ENCODE measurements around the gene RNPC3.
"Not testable (repeated sequence)": the region's sequence is repeated elsewhere in the genome, so short reads cannot be mapped to it uniquely, and the experiment has no call there.

The RNPC3 gene

DNA sequence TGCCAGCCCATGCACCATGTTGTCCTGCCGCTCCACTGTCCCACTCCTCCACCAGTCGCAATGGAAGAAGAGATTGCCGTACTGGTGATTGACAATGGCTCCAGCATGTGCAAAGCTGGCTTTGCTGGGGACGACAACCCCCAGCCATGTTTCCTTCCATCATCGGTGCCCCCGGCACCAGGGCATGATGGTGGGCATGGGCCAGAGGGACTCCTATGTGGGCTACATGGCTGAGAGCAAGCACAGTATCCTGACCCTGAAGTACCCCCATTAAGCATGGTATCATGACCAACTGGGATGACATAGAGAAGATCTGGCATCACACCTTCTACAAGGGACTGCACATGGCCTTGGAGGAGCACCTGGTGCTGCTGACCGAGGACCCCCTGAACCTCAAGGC lies 44.0 kb downstream of the RNPC3 start:
- Histone ChIP-seq H3K27ac (ENCODE audit: extremely low read depth, low read depth, low read length) (no peak overlapping the region), H3K4me3 (ENCODE audit: low read depth, low read length) (no peak overlapping the region), H3K4me1 (ENCODE audit: control insufficient read depth, insufficient read depth, low read length) (no peaks in the 10 kb centered on the region), H3K9me3 (ENCODE audit: control insufficient read depth, insufficient read depth, low read depth, low read length) (no peaks in the 10 kb centered on the region), H3K36me3 (ENCODE audit: control insufficient read depth in 2 of 2, insufficient read depth in 1 of 2, low read length in 2 of 2) (no peaks in the 10 kb centered on the region)
- no peak for TF ChIP-seq REPIN1 (tag by site-specific recombination; IDR thresholded peaks at IDR 0.05; ENCODE audit: low read depth)
- TF ChIP-seq ZNF112 (tag by site-specific recombination; IDR thresholded peaks at IDR 0.05) = no peak
- TF ChIP-seq MYNN (tag by site-specific recombination; IDR thresholded peaks at IDR 0.05; ENCODE audit: borderline replicate concordance) = no peak
- no peak for TF ChIP-seq MEIS1 (CRISPR knock-in tag; IDR thresholded peaks at IDR 0.05; ENCODE audit: borderline replicate concordance)
- ChIA-PET CTCF (no interaction called here), POLR2A (no interaction called here)

DNA sequence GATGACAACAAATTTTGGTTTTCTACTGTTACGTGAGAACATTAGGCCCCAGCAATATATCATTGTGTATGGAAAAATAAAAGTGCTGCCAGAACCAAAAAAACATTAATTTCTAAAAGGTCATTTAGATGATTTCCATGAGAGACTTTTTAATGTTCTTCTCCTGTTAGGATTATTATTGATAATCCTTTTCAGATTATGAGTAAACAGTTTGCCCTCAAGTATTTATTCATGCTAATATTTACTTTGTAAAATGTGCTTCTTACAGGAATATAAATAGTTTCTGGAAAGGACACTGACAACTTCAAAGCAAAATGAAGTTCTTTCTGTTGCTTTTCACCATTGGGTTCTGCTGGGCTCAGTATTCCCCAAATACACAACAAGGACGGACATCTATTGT lies 45.8 kb downstream of the RNPC3 start, which contains the start of gene AMY2B:
Gene AMY2B (plus strand): TSS at position 301 of the 400 bp plus-strand sequence. CDS start 14 bp downstream, at position 315.
- H3K4me3 ChIP-seq (ENCODE audit: low read depth, low read length); CTCF ChIA-PET; H3K9me3 ChIP-seq (ENCODE audit: control insufficient read depth, insufficient read depth, low read depth, low read length); H3K4me1 ChIP-seq (ENCODE audit: control insufficient read depth, insufficient read depth, low read length); H3K27ac ChIP-seq (ENCODE audit: extremely low read depth, low read depth, low read length); H3K36me3 ChIP-seq (ENCODE audit: control insufficient read depth in 2 of 2, insufficient read depth in 1 of 2, low read length in 2 of 2); POLR2A ChIA-PET: not testable (repeated sequence)

DNA sequence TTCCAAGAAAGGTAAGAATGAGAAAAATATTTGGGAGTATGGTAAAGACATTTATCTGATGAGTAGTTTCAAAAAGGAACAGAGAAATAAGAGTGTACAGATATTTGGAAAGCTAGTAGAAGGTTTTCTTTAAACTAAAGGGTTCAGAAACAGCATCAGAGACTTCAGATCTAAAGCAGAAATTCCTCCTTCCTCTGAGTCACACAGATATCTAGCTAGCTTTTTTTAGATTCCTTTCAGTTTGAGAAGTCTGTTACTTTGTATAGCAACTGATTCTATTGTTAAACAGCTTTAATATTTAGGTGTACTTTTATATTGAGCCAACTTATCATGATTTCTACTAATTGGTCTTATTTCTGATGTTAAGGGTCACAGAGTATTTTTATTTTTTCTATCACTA lies 50.6 kb downstream of the RNPC3 start:
- no peaks in the 10 kb centered on the region for H3K9me3 ChIP-seq (ENCODE audit: control insufficient read depth, insufficient read depth, low read depth, low read length)
- TF ChIP-seq, protein P1, sequence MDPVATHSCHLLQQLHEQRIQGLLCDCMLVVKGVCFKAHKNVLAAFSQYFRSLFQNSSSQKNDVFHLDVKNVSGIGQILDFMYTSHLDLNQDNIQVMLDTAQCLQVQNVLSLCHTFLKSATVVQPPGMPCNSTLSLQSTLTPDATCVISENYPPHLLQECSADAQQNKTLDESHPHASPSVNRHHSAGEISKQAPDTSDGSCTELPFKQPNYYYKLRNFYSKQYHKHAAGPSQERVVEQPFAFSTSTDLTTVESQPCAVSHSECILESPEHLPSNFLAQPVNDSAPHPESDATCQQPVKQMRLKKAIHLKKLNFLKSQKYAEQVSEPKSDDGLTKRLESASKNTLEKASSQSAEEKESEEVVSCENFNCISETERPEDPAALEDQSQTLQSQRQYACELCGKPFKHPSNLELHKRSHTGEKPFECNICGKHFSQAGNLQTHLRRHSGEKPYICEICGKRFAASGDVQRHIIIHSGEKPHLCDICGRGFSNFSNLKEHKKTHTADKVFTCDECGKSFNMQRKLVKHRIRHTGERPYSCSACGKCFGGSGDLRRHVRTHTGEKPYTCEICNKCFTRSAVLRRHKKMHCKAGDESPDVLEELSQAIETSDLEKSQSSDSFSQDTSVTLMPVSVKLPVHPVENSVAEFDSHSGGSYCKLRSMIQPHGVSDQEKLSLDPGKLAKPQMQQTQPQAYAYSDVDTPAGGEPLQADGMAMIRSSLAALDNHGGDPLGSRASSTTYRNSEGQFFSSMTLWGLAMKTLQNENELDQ (tag by site-specific recombination; IDR thresholded peaks at IDR 0.05; ENCODE audit: low read depth) = no peak
- no peak for TF ChIP-seq ZNF473 (tag by site-specific recombination; IDR thresholded peaks at IDR 0.05)
- no peak for TF ChIP-seq TCF7L2 (IDR thresholded peaks at IDR 0.05; ENCODE audit: borderline replicate concordance, low read depth, low read length)
- TF ChIP-seq, protein P2, sequence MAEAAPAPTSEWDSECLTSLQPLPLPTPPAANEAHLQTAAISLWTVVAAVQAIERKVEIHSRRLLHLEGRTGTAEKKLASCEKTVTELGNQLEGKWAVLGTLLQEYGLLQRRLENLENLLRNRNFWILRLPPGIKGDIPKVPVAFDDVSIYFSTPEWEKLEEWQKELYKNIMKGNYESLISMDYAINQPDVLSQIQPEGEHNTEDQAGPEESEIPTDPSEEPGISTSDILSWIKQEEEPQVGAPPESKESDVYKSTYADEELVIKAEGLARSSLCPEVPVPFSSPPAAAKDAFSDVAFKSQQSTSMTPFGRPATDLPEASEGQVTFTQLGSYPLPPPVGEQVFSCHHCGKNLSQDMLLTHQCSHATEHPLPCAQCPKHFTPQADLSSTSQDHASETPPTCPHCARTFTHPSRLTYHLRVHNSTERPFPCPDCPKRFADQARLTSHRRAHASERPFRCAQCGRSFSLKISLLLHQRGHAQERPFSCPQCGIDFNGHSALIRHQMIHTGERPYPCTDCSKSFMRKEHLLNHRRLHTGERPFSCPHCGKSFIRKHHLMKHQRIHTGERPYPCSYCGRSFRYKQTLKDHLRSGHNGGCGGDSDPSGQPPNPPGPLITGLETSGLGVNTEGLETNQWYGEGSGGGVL (tag by site-specific recombination; IDR thresholded peaks at IDR 0.05) = no peak
- no peak for TF ChIP-seq ZNF510 (tag by site-specific recombination; IDR thresholded peaks at IDR 0.05; ENCODE audit: insufficient replicate concordance)
- no peak for TF ChIP-seq KLF9 (tag by site-specific recombination; IDR thresholded peaks at IDR 0.05; ENCODE audit: low read depth)
- TF ChIP-seq, protein P3, sequence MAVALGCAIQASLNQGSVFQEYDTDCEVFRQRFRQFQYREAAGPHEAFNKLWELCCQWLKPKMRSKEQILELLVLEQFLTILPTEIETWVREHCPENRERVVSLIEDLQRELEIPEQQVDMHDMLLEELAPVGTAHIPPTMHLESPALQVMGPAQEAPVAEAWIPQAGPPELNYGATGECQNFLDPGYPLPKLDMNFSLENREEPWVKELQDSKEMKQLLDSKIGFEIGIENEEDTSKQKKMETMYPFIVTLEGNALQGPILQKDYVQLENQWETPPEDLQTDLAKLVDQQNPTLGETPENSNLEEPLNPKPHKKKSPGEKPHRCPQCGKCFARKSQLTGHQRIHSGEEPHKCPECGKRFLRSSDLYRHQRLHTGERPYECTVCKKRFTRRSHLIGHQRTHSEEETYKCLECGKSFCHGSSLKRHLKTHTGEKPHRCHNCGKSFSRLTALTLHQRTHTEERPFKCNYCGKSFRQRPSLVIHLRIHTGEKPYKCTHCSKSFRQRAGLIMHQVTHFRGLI (tag by site-specific recombination; IDR thresholded peaks at IDR 0.05) = no peak
- TF ChIP-seq ZNF140 (tag by site-specific recombination; IDR thresholded peaks at IDR 0.05) = no peak
- TF ChIP-seq KLF16 (tag by site-specific recombination; IDR thresholded peaks at IDR 0.05) = no peak
- TF ChIP-seq ZNF416 (tag by site-specific recombination; IDR thresholded peaks at IDR 0.05) = no peak
- TF ChIP-seq ZNF19 (tag by site-specific recombination; IDR thresholded peaks at IDR 0.05; ENCODE audit: low read depth) = no peak
- TF ChIP-seq ZNF629 (tag by site-specific recombination; IDR thresholded peaks at IDR 0.05) = no peak
- TF ChIP-seq, protein P4, sequence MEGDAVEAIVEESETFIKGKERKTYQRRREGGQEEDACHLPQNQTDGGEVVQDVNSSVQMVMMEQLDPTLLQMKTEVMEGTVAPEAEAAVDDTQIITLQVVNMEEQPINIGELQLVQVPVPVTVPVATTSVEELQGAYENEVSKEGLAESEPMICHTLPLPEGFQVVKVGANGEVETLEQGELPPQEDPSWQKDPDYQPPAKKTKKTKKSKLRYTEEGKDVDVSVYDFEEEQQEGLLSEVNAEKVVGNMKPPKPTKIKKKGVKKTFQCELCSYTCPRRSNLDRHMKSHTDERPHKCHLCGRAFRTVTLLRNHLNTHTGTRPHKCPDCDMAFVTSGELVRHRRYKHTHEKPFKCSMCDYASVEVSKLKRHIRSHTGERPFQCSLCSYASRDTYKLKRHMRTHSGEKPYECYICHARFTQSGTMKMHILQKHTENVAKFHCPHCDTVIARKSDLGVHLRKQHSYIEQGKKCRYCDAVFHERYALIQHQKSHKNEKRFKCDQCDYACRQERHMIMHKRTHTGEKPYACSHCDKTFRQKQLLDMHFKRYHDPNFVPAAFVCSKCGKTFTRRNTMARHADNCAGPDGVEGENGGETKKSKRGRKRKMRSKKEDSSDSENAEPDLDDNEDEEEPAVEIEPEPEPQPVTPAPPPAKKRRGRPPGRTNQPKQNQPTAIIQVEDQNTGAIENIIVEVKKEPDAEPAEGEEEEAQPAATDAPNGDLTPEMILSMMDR (tag by site-specific recombination; IDR thresholded peaks at IDR 0.05) = no peak
- TF ChIP-seq ZNF426 (tag by site-specific recombination; IDR thresholded peaks at IDR 0.05) = no peak
- TF ChIP-seq ZNF174 (tag by site-specific recombination; IDR thresholded peaks at IDR 0.05) = no peak
- H3K4me1 ChIP-seq (ENCODE audit: control insufficient read depth, insufficient read depth, low read length) = no peaks in the 10 kb centered on the region
- no peak overlapping the region for H3K4me3 ChIP-seq (ENCODE audit: low read depth, low read length)
- ChIA-PET POLR2A (no interaction called here), CTCF (no interaction called here)
- no peaks in the 10 kb centered on the region for H3K36me3 ChIP-seq (ENCODE audit: control insufficient read depth in 2 of 2, insufficient read depth in 1 of 2, low read length in 2 of 2)
- H3K27ac ChIP-seq (ENCODE audit: extremely low read depth, low read depth, low read length) = no peak overlapping the region

DNA sequence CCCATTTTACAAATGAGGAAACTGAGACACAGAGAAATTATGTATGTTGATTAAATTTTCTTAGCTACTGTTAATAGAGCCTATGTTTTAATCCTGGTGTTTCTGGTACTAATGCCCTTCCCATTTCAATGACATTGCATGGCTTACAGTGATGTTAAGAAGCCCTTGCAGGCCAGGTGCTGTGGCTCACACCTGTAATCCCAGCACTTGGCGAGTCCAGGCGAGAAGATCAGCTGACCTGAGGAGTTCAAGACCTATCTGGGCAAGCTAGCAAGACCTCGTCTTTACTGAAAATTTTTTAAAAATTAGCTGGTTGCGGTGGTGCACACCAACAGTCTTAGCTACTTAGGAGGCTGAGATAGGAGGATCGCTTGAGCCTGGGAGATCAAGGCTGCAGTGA lies 51.3 kb downstream of the RNPC3 start:
- H3K9me3 ChIP-seq (ENCODE audit: control insufficient read depth, insufficient read depth, low read depth, low read length); CTCF ChIA-PET; H3K27ac ChIP-seq (ENCODE audit: extremely low read depth, low read depth, low read length); H3K4me3 ChIP-seq (ENCODE audit: low read depth, low read length); POLR2A ChIA-PET; H3K4me1 ChIP-seq (ENCODE audit: control insufficient read depth, insufficient read depth, low read length); H3K36me3 ChIP-seq (ENCODE audit: control insufficient read depth in 2 of 2, insufficient read depth in 1 of 2, low read length in 2 of 2): not testable (repeated sequence)

Measured in HEK293 (cell line).